IMR-90 (cell line): ENCODE measurements around the gene ZNF469. TPM values are rescaled to one million over a fixed set of nuclear protein-coding genes. Genes with fewer than 3 reads are reported as not detected.

Experiments
- ATAC-seq: fragments of 200-7000 bp; cut with Tn5 transposase; 2 replicates; pipeline ENCODE4 v1.9.1; 2020; ENCODE audit warnings: low read depth, mild to moderate bottlenecking, moderate library complexity
- BruUV-seq: library from RNA; stranded (reverse); fragments of 400-500 nt; replicated peaks from 2 replicates; lab custom pipeline; 2021; lab: Mats Ljungman, UMichigan
- CTCF ChIA-PET: fragments of 300-600 bp; formaldehyde crosslinking; extraction: SDS; loops from one replicate; lab custom pipeline; 2021; ENCODE audit warnings: antibody characterized with exemption; lab: Yijun Ruan, JAX
- POLR2A ChIA-PET: fragments of 300-600 bp; sonication (Branson Sonifier 250); formaldehyde crosslinking; loops from one replicate; lab custom pipeline; 2022; ENCODE audit warnings: antibody characterized with exemption; ENCODE audit not compliant: unreplicated experiment; lab: Charles Lee
- DNase-seq: peaks from one replicate; pipeline ENCODE4 v3.0.0; 2013
- H2AFZ ChIP-seq: replicated peaks from 2 replicates; pipeline ENCODE3; 2013; ENCODE audit warnings: low read length, mild to moderate bottlenecking; ENCODE audit not compliant: poor library complexity
- H2AK5ac ChIP-seq: 2 replicates; pipeline ENCODE4 v1.6.1; 2013; ENCODE audit warnings: low read depth, low read length, inconsistent platforms
- H2AK9ac ChIP-seq: replicated peaks from 2 replicates; pipeline ENCODE3; 2013; ENCODE audit warnings: mild to moderate bottlenecking, low read depth, low read length, moderate library complexity; ENCODE audit not compliant: poor library complexity
- H2BK120ac ChIP-seq: 2 replicates; pipeline ENCODE4 v1.6.1; 2013; ENCODE audit warnings: low read depth, low read length, inconsistent platforms
- H2BK15ac ChIP-seq: 3 replicates; pipeline ENCODE4 v1.6.1; 2013; ENCODE audit warnings: low read depth, low read length, inconsistent platforms
- H2BK20ac ChIP-seq: 2 replicates; pipeline ENCODE4 v1.6.1; 2013; ENCODE audit warnings: low read depth, mild to moderate bottlenecking, inconsistent platforms, low read length, moderate library complexity
- H2BK5ac ChIP-seq: 2 replicates; pipeline ENCODE4 v1.6.1; 2013; ENCODE audit warnings: mild to moderate bottlenecking, low read depth, low read length, inconsistent platforms; ENCODE audit not compliant: poor library complexity, severe bottlenecking
- H3K14ac ChIP-seq: replicated peaks from 2 replicates; pipeline ENCODE4 v1.6.1; 2013; ENCODE audit warnings: low read depth, low read length, inconsistent platforms
- H3K18ac ChIP-seq: 2 replicates; pipeline ENCODE4 v1.6.1; 2013; ENCODE audit warnings: low read depth, low read length, control low read depth
- H3K23ac ChIP-seq: 2 replicates; pipeline ENCODE4 v1.6.1; 2013; ENCODE audit warnings: low read depth, low read length, inconsistent platforms
- H3K27ac ChIP-seq: 2 replicates; pipeline ENCODE4 v1.5.1; 2013; ENCODE audit warnings: mild to moderate bottlenecking, control low read depth, low read length; ENCODE audit not compliant: insufficient read depth
- H3K27me3 ChIP-seq: 2 replicates; pipeline ENCODE4 v1.6.1; 2013; ENCODE audit warnings: low read length; ENCODE audit not compliant: control insufficient read depth, insufficient read depth
- H3K36me3 ChIP-seq: 2 replicates; pipeline ENCODE4 v1.6.1; 2013; ENCODE audit warnings: low read length, mixed read lengths; ENCODE audit not compliant: control insufficient read depth, insufficient read depth
- H3K4ac ChIP-seq: 2 replicates; pipeline ENCODE4 v1.6.1; 2013; ENCODE audit warnings: low read depth, low read length, inconsistent platforms
- H3K4me1 ChIP-seq: 2 replicates; pipeline ENCODE4 v1.6.1; 2013; ENCODE audit warnings: low read length, mixed read lengths; ENCODE audit not compliant: control insufficient read depth, insufficient read depth
- H3K4me2 ChIP-seq: 2 replicates; pipeline ENCODE4 v1.6.1; 2013; ENCODE audit warnings: low read depth, mild to moderate bottlenecking, control low read depth, low read length, moderate library complexity
- H3K4me3 ChIP-seq: 2 replicates; pipeline ENCODE4 v1.5.1; 2013; ENCODE audit warnings: low read depth, mild to moderate bottlenecking, control low read depth, low read length, moderate library complexity; ENCODE audit not compliant: insufficient read depth
- H3K56ac ChIP-seq: 2 replicates; pipeline ENCODE4 v1.6.1; 2013; ENCODE audit warnings: low read length, inconsistent platforms; ENCODE audit not compliant: insufficient read depth; ENCODE audit errors: extremely low read depth
- H3K79me1 ChIP-seq, 2 experiments: 2 replicates each; pipeline ENCODE4 v1.6.1; 2013; ENCODE audit warnings: low read length in 2 of 2, inconsistent platforms in 1 of 2, low read depth in 1 of 2
- H3K9ac ChIP-seq: 2 replicates; pipeline ENCODE4 v1.6.1; 2013; ENCODE audit warnings: low read depth, low read length, control low read depth
- H3K9me1 ChIP-seq: 2 replicates; pipeline ENCODE4 v1.6.1; 2013; ENCODE audit warnings: low read length, inconsistent platforms; ENCODE audit not compliant: insufficient read depth
- H3K9me3 ChIP-seq: 2 replicates; pipeline ENCODE4 v1.6.1; 2013; ENCODE audit warnings: low read length; ENCODE audit not compliant: control insufficient read depth, insufficient read depth
- H4K20me1 ChIP-seq: 2 replicates; pipeline ENCODE4 v1.6.1; 2013; ENCODE audit warnings: low read length, inconsistent platforms; ENCODE audit not compliant: insufficient read depth
- H4K5ac ChIP-seq: 2 replicates; pipeline ENCODE4 v1.6.1; 2013; ENCODE audit warnings: mild to moderate bottlenecking, low read depth, low read length, control low read depth
- H4K8ac ChIP-seq, 2 experiments: 2 replicates each; pipeline ENCODE4 v1.6.1; 2013; ENCODE audit warnings: low read depth in 2 of 2, low read length in 2 of 2, control low read depth in 1 of 2, inconsistent platforms in 1 of 2
- H4K91ac ChIP-seq: 2 replicates; pipeline ENCODE4 v1.6.1; 2013; ENCODE audit warnings: low read depth, low read length, inconsistent platforms; ENCODE audit not compliant: insufficient read depth
- FOS ChIP-seq: fragments of 150-350 bp; IDR thresholded peaks from 2 replicates; pipeline ENCODE4 v1.6.1; 2016; ENCODE audit warnings: low read depth, low read length
- POLR2A ChIP-seq: IDR thresholded peaks from 2 replicates; pipeline ENCODE4 v1.6.1; 2012; ENCODE audit warnings: mild to moderate bottlenecking, low read depth, low read length
- WGBS, 2 experiments: methylation state at CpG; one replicate each; pipeline versions ENCODE4 v1.1.5 to v1.1.7; 2013; ENCODE audit warnings: missing lambda C conversion rate in 2 of 2; ENCODE audit not compliant: insufficient read length in 1 of 2; ENCODE audit errors: extremely low coverage in 2 of 2; 5-methylcytosine and 5-hydroxymethylcytosine counted together
- dilution Hi-C: fragments of 300-500 bp; cut with HindIII; formaldehyde crosslinking; loops from one replicate; pipeline ENCODE4 v1.14.3; 2018; ENCODE audit warnings: low sequenced_read_pairs; ENCODE audit not compliant: unreplicated experiment
- in situ Hi-C: fragments of 300-500 bp; cut with MboI; formaldehyde crosslinking; loops from 3 replicates; pipeline ENCODE4 v1.14.3; 2019; ENCODE audit warnings: low sequenced_read_pairs, inconsistent platforms, mixed read lengths
- intact Hi-C: fragments of 100-400 bp; cut with micrococcal nuclease; formaldehyde crosslinking; loops from 2 replicates; pipeline ENCODE4 v1.10.0; 2022
- polyA plus RNA-seq, 3 experiments: library from polyadenylated mRNA; depleted of rRNA; stranded (reverse); fragments of >200 nt; gene quantifications; 2 replicates each; pipeline ENCODE4 v1.2.3, GENCODE V29; 2012; ENCODE audit warnings: low replicate concordance in 1 of 3
- total RNA-seq: library from RNA; depleted of rRNA; stranded (reverse); fragments of >200 nt; gene quantifications from 2 replicates; pipeline ENCODE4 v1.2.3, GENCODE V29; 2012
- TF ChIP-seq, protein P1 (sequence below): fragments of 150-350 bp; IDR thresholded peaks from 2 replicates; pipeline ENCODE4 v1.6.1; 2017; ENCODE audit warnings: mild to moderate bottlenecking, antibody characterized with exemption, low read length, low read depth

ZNF469 gene
- total and polyA plus RNA-seq, 2 of the 4 experiments (the other 2 are of a cell fraction), result 1.1 to 13.3 TPM

DNA sequence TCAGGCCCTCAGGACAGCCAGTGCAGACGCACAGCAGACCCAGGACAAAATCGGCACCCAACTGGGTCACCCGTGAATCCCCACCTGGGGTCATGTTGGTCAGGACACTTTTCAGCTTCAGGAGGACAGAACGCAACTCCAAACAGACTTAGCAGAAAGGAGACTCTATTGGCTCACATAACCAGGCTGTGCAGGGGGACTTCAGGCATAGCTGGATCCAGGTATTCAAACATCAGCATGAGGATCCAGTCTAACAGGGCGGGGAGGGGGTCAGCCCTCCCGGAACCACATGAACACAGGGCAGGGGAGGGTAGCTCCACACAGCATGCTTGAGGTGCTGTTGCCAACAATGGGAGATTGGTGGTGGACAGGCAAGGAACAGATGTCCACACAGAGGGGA lies 22.0 kb downstream of the ZNF469 start:
- Histone ChIP-seq H2BK15ac (no peak overlapping the region), H3K79me1 (peaks cover 29 to 91% of the 10 kb centered on the region in 2 experiments), H3K4me1 (peaks cover 22% of the 10 kb centered on the region; the same call in 1 of the 2 replicates), H2BK120ac (no peak overlapping the region), H4K5ac (no peak overlapping the region), H4K91ac (no peak overlapping the region), H3K56ac (no peak overlapping the region), H2BK20ac (no peak overlapping the region), H3K9ac (no peak overlapping the region), H4K20me1 (peaks cover 100% of the 10 kb centered on the region), H3K18ac (no peak overlapping the region), H3K4ac (peak overlapping the region; percentile 34; the same call in 1 of the 2 replicates), H3K4me2 (no peak overlapping the region), H2AK5ac (peak overlapping the region; percentile 42; the same call in 1 of the 2 replicates), H2AK9ac (no peak overlapping the region), H3K27ac (no peak overlapping the region), H3K36me3 (peaks cover 49% of the 10 kb centered on the region), H3K9me1 (peaks cover 36% of the 10 kb centered on the region), H3K23ac (no peak overlapping the region), H4K8ac (no peak overlapping the region), H3K9me3 (no peaks in the 10 kb centered on the region), H3K27me3 (no peaks in the 10 kb centered on the region), H3K14ac (peak overlapping the region; percentile 52; the same call in 1 of the 2 replicates), H2AFZ (no peak overlapping the region), H3K4me3 (no peak overlapping the region), H2BK5ac (no peak overlapping the region)
- 0 out of 2 replicates have a peak, but pooled peaks have one; percentile 17 for TF ChIP-seq POLR2A
- no peak for TF ChIP-seq FOS
- TF ChIP-seq, protein P1, sequence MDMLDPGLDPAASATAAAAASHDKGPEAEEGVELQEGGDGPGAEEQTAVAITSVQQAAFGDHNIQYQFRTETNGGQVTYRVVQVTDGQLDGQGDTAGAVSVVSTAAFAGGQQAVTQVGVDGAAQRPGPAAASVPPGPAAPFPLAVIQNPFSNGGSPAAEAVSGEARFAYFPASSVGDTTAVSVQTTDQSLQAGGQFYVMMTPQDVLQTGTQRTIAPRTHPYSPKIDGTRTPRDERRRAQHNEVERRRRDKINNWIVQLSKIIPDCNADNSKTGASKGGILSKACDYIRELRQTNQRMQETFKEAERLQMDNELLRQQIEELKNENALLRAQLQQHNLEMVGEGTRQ, result no peak
- DNase-seq, result no peak
- intact Hi-C loops, result no loop called here
- dilution Hi-C loops, result no loop called here
- in situ Hi-C loops, result no loop called here
- POLR2A ChIA-PET, result no interaction called here
- no peak for ATAC-seq
- BruUV-seq, result no TSS peak
- CTCF ChIA-PET, result no interaction called here
- WGBS, 2 experiments, result 91% methylated on average over 4 of the region's 6 CpGs; no CpG with 5 or more reads in 1 of the 2 experiments
